Spinal cord (tissue), 10 donors: ENCODE results near the gene RING1. TPM values are rescaled to one million over a fixed set of nuclear protein-coding genes. Genes with fewer than 3 reads are reported as not detected.

Source experiments
- DNase-seq, 6 donors: peaks; one replicate each; pipeline versions ENCODE4 v3.0.0 to v3.0.0-alpha.2; 2013 to 2015; ENCODE audit warnings: low spot score in 6 of 6, low read depth in 4 of 6
- H3K27ac ChIP-seq: one replicate; pipeline ENCODE4 v1.5.1; 2013; ENCODE audit warnings: low read depth, low read length, control low read depth
- H3K27me3 ChIP-seq: one replicate; pipeline ENCODE4 v1.6.1; 2013; ENCODE audit warnings: low read length; ENCODE audit not compliant: control insufficient read depth, insufficient read depth
- H3K36me3 ChIP-seq: one replicate; pipeline ENCODE4 v1.6.1; 2013; ENCODE audit warnings: low read length; ENCODE audit not compliant: control insufficient read depth, insufficient read depth
- H3K4me1 ChIP-seq: one replicate; pipeline ENCODE4 v1.6.1; 2013; ENCODE audit warnings: low read length; ENCODE audit not compliant: control insufficient read depth, insufficient read depth
- H3K4me3 ChIP-seq: one replicate; pipeline ENCODE4 v1.5.1; 2013; ENCODE audit warnings: low read depth, low read length, control low read depth
- H3K9me3 ChIP-seq: one replicate; pipeline ENCODE4 v1.6.1; 2013; ENCODE audit warnings: low read length; ENCODE audit not compliant: control insufficient read depth, insufficient read depth
- WGBS: methylation state at CpG from one replicate; pipeline ENCODE4 v1.1.5; 2013; ENCODE audit warnings: missing lambda C conversion rate; ENCODE audit not compliant: insufficient coverage; 5-methylcytosine and 5-hydroxymethylcytosine counted together
- polyA plus RNA-seq, 2 donors: library from polyadenylated mRNA; unstranded; fragments of 120-200 nt; gene quantifications; one replicate each; pipeline ENCODE4 v1.2.1, GENCODE V29; 2013; ENCODE audit not compliant: insufficient read length in 2 of 2
- total RNA-seq, 2 donors: library from RNA; depleted of rRNA in 1 of 2; stranded (reverse); fragments of 120-200 nt in 1 of 2; fragments of >200 nt in 1 of 2; gene quantifications; one replicate each; pipeline versions ENCODE4 v1.2.3 to v1.2.4, GENCODE V29; 2013 to 2014
- donor health status: healthy.

RING1 gene
- total and polyA plus RNA-seq, 4 donors = 19.0 to 71.0 (median 53.6) TPM

GRCh38 chr6:33171880-33172687 lies 36.2 kb upstream of the RING1 start:
- Histone ChIP-seq H3K4me1 (no peaks in the 10 kb centered on the region), H3K27ac (no peak overlapping the region), H3K9me3 (no peaks in the 10 kb centered on the region), H3K36me3 (peaks cover 40% of the 10 kb centered on the region), H3K27me3 (no peaks in the 10 kb centered on the region), H3K4me3 (no peak overlapping the region)
- no peak for DNase-seq
- 68% methylated on average over 5 of the region's 8 CpGs for WGBS

- Histone ChIP-seq H3K27me3 (no peaks in the 10 kb centered on the region), H3K27ac (no peak overlapping the region), H3K9me3 (no peaks in the 10 kb centered on the region), H3K36me3 (peaks cover 37% of the 10 kb centered on the region), H3K4me1 (no peaks in the 10 kb centered on the region), H3K4me3 (no peak overlapping the region)
- no peak for DNase-seq
- 72% methylated on average over 9 of the region's 16 CpGs for WGBS
Measured at GRCh38 chr6:33172688-33173534, 35.4 kb upstream of the RING1 start.

- Histone ChIP-seq H3K9me3 (no peaks in the 10 kb centered on the region), H3K27me3 (no peaks in the 10 kb centered on the region), H3K4me3 (no peak overlapping the region), H3K36me3 (peaks cover 37% of the 10 kb centered on the region), H3K27ac (no peak overlapping the region), H3K4me1 (no peaks in the 10 kb centered on the region)
- 60% methylated on average over 2 of the region's 11 CpGs for WGBS
- no peak for DNase-seq
Measured at GRCh38 chr6:33173535-33174180, 34.6 kb upstream of the RING1 start.

GRCh38 chr6:33174784-33175183 lies 33.5 kb upstream of the RING1 start:
- Histone ChIP-seq H3K27me3 (no peaks in the 10 kb centered on the region), H3K9me3 (no peaks in the 10 kb centered on the region), H3K4me3 (no peak overlapping the region), H3K36me3 (peaks cover 47% of the 10 kb centered on the region), H3K4me1 (no peaks in the 10 kb centered on the region), H3K27ac (no peak overlapping the region)
- no peak for DNase-seq
- WGBS = 93% methylated on average over 4 of the region's 4 CpGs

- H3K27ac ChIP-seq = no peak overlapping the region
- no peaks in the 10 kb centered on the region for H3K9me3 ChIP-seq
- no peak for DNase-seq
- H3K36me3 ChIP-seq = peaks cover 41% of the 10 kb centered on the region
- no peak overlapping the region for H3K4me3 ChIP-seq
- WGBS = 79% methylated on average over 5 of the region's 10 CpGs
- no peaks in the 10 kb centered on the region for H3K27me3 ChIP-seq
- H3K4me1 ChIP-seq = no peaks in the 10 kb centered on the region
Measured at GRCh38 chr6:33175436-33176069, 32.7 kb upstream of the RING1 start.

- no peak for DNase-seq
- Histone ChIP-seq H3K4me1 (no peaks in the 10 kb centered on the region), H3K27ac (no peak overlapping the region), H3K27me3 (no peaks in the 10 kb centered on the region), H3K4me3 (no peak overlapping the region), H3K9me3 (no peaks in the 10 kb centered on the region), H3K36me3 (peaks cover 36% of the 10 kb centered on the region)
- 88% methylated on average over 7 of the region's 7 CpGs for WGBS
Measured at GRCh38 chr6:33176906-33177305, 31.4 kb upstream of the RING1 start.

GRCh38 chr6:33177552-33178446 lies 30.5 kb upstream of the RING1 start:
- DNase-seq = no peak
- no peak overlapping the region for H3K4me3 ChIP-seq
- no peaks in the 10 kb centered on the region for H3K27me3 ChIP-seq
- H3K36me3 ChIP-seq = peaks cover 36% of the 10 kb centered on the region
- no peaks in the 10 kb centered on the region for H3K9me3 ChIP-seq
- H3K4me1 ChIP-seq = no peaks in the 10 kb centered on the region
- WGBS = 62% methylated on average over 9 of the region's 19 CpGs
- H3K27ac ChIP-seq = no peak overlapping the region

GRCh38 chr6:33178755-33179475 lies 29.4 kb upstream of the RING1 start:
- no peak for DNase-seq
- Histone ChIP-seq H3K36me3 (peaks cover 26% of the 10 kb centered on the region), H3K27me3 (no peaks in the 10 kb centered on the region), H3K4me1 (no peaks in the 10 kb centered on the region), H3K4me3 (no peak overlapping the region), H3K27ac (no peak overlapping the region), H3K9me3 (no peaks in the 10 kb centered on the region)
- 80% methylated on average over 5 of the region's 10 CpGs for WGBS
